ENCODE data around the gene TTC28.
"Not testable (repeated sequence)": the region's sequence is repeated elsewhere in the genome, so short reads cannot be mapped to it uniquely, and the experiment has no call there.

Gene TTC28

GRCh38 chr22:28674121-28674563 lies 5.5 kb downstream of the TTC28 start:
- DNase-seq: no peak

- DNase-seq: no peak
Observed at GRCh38 chr22:28670756-28671155, 8.9 kb downstream of the TTC28 start.

GRCh38 chr22:28670161-28670560 lies 9.5 kb downstream of the TTC28 start:
- no peak for DNase-seq

- no peak for DNase-seq
Observed at GRCh38 chr22:28669387-28669786, 10.3 kb downstream of the TTC28 start.

GRCh38 chr22:28663569-28663942 lies 16.1 kb downstream of the TTC28 start:
- not testable (repeated sequence) for DNase-seq

- DNase-seq: no peak
Observed at GRCh38 chr22:28658448-28658847, 21.2 kb downstream of the TTC28 start.

- no peak for DNase-seq
Observed at GRCh38 chr22:28656181-28656580, 23.5 kb downstream of the TTC28 start.

GRCh38 chr22:28650463-28650862 lies 29.2 kb downstream of the TTC28 start:
- DNase-seq: no peak

GRCh38 chr22:28648792-28649191 lies 30.8 kb downstream of the TTC28 start:
- DNase-seq: no peak

- no peak for DNase-seq
Observed at GRCh38 chr22:28647216-28647615, 32.4 kb downstream of the TTC28 start.

- no peak for DNase-seq
Observed at GRCh38 chr22:28639321-28639720, 40.3 kb downstream of the TTC28 start.

GRCh38 chr22:28637225-28637624 lies 42.4 kb downstream of the TTC28 start:
- no peak for DNase-seq

GRCh38 chr22:28630177-28630574 lies 49.5 kb downstream of the TTC28 start:
- DNase-seq: no peak

GRCh38 chr22:28629420-28630176 lies 50.0 kb downstream of the TTC28 start:
- no peak for DNase-seq

GRCh38 chr22:28628766-28629165 lies 50.9 kb downstream of the TTC28 start:
- no peak for DNase-seq

- DNase-seq: no peak
Observed at GRCh38 chr22:28627791-28628190, 51.8 kb downstream of the TTC28 start.

GRCh38 chr22:28620244-28620922 lies 59.3 kb downstream of the TTC28 start:
- no peak for DNase-seq

- DNase-seq: no peak
Observed at GRCh38 chr22:28619236-28619635, 60.4 kb downstream of the TTC28 start.

- not testable (repeated sequence) for DNase-seq
Observed at GRCh38 chr22:28615423-28615822, 64.2 kb downstream of the TTC28 start.

GRCh38 chr22:28609921-28610320 lies 69.7 kb downstream of the TTC28 start:
- DNase-seq: no peak

GRCh38 chr22:28608546-28608945 lies 71.1 kb downstream of the TTC28 start:
- DNase-seq: no peak

- no peak for DNase-seq
Observed at GRCh38 chr22:28607795-28608194, 71.8 kb downstream of the TTC28 start.

GRCh38 chr22:28604966-28605761 lies 74.5 kb downstream of the TTC28 start:
- DNase-seq: no peak

GRCh38 chr22:28601915-28602314 lies 77.7 kb downstream of the TTC28 start:
- no peak for DNase-seq

All from NCI-H1048 (cell line).